ENCODE results near the gene L3MBTL4. TPM values are rescaled to one million over a fixed set of nuclear protein-coding genes. Genes with fewer than 3 reads are reported as not detected.
A peak's percentile ranks its signal among the peaks of the same experiment; 100 is the strongest.
"Not testable (repeated sequence)": the region's sequence is repeated elsewhere in the genome, so short reads cannot be mapped to it uniquely, and the experiment has no call there.

The L3MBTL4 gene
- total RNA-seq, 1 experiment from 2014 or later: not detected

DNA sequence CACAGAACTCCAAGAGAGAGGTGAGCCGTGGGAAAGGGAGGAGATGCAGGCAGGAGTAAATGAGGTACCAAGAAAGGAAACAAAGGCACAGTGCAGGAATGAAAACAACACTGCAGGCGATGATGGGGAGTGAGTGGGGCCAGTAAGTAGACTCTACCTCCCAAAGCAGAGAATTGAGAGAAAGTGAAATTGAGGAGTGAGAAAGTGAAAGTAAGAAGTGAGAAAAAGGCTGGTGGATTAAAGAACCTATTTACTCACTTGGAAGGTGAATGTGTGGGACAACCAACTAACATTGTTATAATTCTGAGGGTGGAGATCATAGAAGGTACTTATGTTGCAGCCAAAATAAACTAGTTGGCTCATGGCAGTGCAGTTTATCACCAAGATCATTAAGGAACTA is 326.3 kb downstream of the L3MBTL4 start:
- Histone ChIP-seq H3K36me3 (no peaks in the 10 kb centered on the region), H3K9me3 (replicated peaks) (no peaks in the 10 kb centered on the region), H3K27me3 (no peaks in the 10 kb centered on the region), H3K4me3 (no peak overlapping the region), H3K4me1 (no peaks in the 10 kb centered on the region), H3K27ac (no peak overlapping the region)
- no peak for DNase-seq

DNA sequence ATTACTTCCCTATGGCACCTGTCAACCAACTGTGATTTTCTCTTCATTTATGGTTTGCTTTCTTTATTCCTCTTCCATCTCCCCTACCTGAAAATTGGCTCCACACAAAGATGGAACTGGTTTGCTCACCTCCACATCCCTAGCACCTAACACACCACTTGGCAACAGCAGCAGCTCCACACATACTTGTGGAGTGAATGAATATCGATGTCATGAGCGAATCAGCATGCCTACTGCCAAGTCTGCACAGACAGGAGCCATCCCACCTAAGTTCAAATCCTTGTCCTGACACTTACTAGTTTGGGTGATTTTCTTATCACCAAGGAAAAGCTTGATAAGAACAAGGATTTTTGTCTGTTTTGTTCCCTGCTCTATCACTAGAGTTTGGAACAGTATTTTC is 328.0 kb downstream of the L3MBTL4 start:
- Histone ChIP-seq H3K4me1 (no peaks in the 10 kb centered on the region), H3K27me3 (no peaks in the 10 kb centered on the region), H3K27ac (no peak overlapping the region), H3K9me3 (replicated peaks) (no peaks in the 10 kb centered on the region), H3K4me3 (no peak overlapping the region), H3K36me3 (no peaks in the 10 kb centered on the region)
- DNase-seq: no peak

DNA sequence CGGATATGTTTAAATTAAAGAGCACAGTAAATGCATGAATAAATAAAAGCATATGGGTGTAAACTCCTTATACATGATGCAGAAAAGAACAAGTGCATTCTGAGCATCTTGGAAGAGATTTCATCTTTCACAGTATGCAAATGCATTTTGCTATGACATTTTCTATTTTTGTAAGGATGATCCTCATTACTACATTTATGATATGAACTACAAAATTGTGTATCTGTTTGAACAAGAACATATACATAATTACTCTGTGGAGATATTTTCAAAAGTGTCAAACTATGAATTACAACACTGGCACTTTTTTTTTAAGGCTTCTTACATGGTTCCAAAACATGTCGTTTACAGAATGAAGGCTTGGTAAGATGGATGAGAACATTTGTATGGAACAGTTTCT is 335.3 kb downstream of the L3MBTL4 start:
- Histone ChIP-seq H3K27me3 (no peaks in the 10 kb centered on the region), H3K36me3 (no peaks in the 10 kb centered on the region), H3K9me3 (replicated peaks) (no peaks in the 10 kb centered on the region), H3K4me3 (no peak overlapping the region), H3K27ac (no peak overlapping the region), H3K4me1 (no peaks in the 10 kb centered on the region)
- DNase-seq: no peak

GRCh38 chr18:6078877-6079276 is 335.8 kb downstream of the L3MBTL4 start:
- Histone ChIP-seq H3K4me1 (no peaks in the 10 kb centered on the region), H3K27me3 (no peaks in the 10 kb centered on the region), H3K27ac (no peak overlapping the region), H3K9me3 (replicated peaks) (no peaks in the 10 kb centered on the region), H3K36me3 (no peaks in the 10 kb centered on the region), H3K4me3 (no peak overlapping the region)
- DNase-seq: no peak

DNA sequence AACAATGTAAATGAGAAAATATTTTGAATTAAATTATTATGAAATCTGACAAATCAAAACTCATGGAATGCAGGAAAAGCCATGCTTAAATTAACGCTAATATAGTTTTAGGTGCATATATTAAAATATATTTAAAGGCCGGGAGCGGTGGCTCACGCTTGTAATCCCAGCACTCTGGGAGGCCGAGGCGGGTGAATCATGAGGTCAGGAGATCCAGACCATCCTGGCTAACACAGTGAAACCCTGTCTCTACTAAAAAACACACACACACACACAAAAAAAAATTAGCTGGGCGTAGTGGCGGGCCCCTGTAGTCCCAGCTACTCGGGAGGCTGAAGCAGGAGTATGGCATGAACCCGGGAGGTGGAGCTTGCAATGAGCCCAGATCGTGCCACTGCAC is 342.3 kb downstream of the L3MBTL4 start:
- not testable (repeated sequence) for H3K27ac ChIP-seq; H3K4me1 ChIP-seq; DNase-seq; H3K9me3 ChIP-seq (replicated peaks); H3K36me3 ChIP-seq; H3K4me3 ChIP-seq; H3K27me3 ChIP-seq

- Histone ChIP-seq H3K27ac (no peak overlapping the region), H3K9me3 (replicated peaks) (no peaks in the 10 kb centered on the region), H3K36me3 (no peaks in the 10 kb centered on the region), H3K4me3 (no peak overlapping the region), H3K27me3 (no peaks in the 10 kb centered on the region), H3K4me1 (no peaks in the 10 kb centered on the region)
- DNase-seq: no peak
Measured at GRCh38 chr18:6069539-6069938, 345.2 kb downstream of the L3MBTL4 start.

DNA sequence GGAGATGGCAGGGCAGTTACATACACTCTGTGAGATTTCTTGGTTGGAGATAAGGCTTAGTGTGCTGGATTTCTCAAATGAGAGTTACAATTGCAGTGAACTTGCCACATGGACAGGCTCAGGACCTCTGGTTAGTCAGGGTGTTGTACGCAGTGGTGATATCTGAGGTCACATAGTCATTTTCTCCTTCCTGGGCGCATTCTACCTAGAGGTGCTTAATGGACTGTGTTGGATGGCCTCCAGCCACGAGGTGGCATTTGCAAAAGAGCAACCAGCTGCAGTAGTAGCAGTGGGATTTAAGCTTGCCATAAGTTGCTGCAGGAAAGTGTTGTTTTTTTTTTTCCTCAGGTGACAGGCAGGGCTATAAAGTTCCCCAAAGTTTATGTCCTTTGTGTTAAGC is 345.6 kb downstream of the L3MBTL4 start:
- Histone ChIP-seq H3K4me3 (no peak overlapping the region), H3K4me1 (no peaks in the 10 kb centered on the region), H3K9me3 (replicated peaks) (no peaks in the 10 kb centered on the region), H3K27me3 (no peaks in the 10 kb centered on the region), H3K27ac (no peak overlapping the region), H3K36me3 (no peaks in the 10 kb centered on the region)
- DNase-seq: no peak

DNA sequence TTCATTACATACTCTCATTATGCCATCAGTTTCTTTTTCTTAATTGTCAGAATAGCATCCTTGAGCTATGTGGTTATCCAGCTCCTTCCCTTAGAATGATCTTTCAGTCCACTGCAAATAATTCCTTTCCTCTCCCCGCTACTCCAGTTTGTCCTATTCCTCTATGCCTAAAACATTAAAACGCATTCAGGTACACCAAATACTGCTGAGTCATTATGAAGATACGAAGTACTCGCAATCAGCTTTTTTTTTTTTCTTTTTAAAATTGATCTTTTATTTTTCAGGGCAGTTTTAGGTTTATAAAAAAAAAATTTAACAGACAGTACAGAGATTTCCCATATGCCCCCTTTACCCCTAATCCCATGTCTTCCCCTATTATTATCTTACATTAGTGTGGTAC is 354.6 kb downstream of the L3MBTL4 start:
- no peak for DNase-seq
- Histone ChIP-seq H3K27ac (no peak overlapping the region), H3K4me1 (no peaks in the 10 kb centered on the region)

GRCh38 chr18:6059551-6059950 is 355.2 kb downstream of the L3MBTL4 start:
- Histone ChIP-seq H3K4me1 (no peaks in the 10 kb centered on the region), H3K4me3 (no peak overlapping the region), H3K27ac (no peak overlapping the region), H3K36me3 (no peaks in the 10 kb centered on the region), H3K27me3 (no peaks in the 10 kb centered on the region), H3K9me3 (replicated peaks) (no peaks in the 10 kb centered on the region)
- DNase-seq: no peak

More for the DNA sequence above, 354.6 kb downstream of the L3MBTL4 start:
- no peaks in the 10 kb centered on the region for H3K36me3 ChIP-seq
- no peak overlapping the region for H3K4me3 ChIP-seq
- no peaks in the 10 kb centered on the region for H3K27me3 ChIP-seq
- H3K9me3 ChIP-seq (replicated peaks): no peaks in the 10 kb centered on the region

DNA sequence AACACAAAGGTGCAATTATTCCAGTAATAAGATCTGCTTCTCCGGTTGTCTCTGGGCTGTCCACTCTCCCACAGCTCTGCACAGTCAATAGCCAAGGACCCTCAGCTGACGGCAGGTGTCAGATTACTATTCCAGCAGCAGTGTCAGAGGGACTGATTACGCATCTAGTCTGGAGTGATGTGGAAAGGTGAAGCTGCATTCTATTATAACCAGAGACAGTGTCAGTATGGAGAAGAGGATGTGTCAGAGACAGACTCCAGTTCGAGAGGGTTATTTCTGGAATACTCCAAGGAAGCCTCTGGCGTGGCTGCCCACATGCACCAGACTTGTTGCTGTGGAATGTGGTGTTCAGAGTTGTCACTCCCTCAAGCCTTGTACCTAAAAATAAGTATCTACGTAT is 355.8 kb downstream of the L3MBTL4 start:
- Histone ChIP-seq H3K4me1 (no peaks in the 10 kb centered on the region), H3K9me3 (replicated peaks) (no peaks in the 10 kb centered on the region), H3K27ac (no peak overlapping the region), H3K4me3 (no peak overlapping the region), H3K36me3 (no peaks in the 10 kb centered on the region), H3K27me3 (no peaks in the 10 kb centered on the region)
- peak; percentile 9 to 54 for DNase-seq

DNA sequence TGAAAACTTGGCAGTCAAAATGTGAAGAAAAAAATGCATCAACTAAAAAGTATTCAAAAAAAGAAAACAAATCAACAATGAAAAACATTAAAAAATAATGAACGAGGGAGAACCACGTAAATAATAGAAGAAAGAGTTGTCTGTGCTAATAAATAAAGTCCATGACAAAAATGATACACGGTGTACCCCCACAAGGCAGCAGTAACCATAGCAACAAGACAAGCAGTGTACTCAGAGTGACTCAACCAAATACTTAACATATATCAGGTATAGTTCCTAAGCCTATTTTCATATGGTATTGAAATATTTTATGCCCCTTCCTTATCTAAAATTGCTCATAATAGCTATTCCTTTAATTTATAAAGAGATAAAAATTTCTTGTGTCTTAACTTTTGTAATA is 357.1 kb downstream of the L3MBTL4 start:
- no peak overlapping the region for H3K4me3 ChIP-seq
- no peaks in the 10 kb centered on the region for H3K4me1 ChIP-seq
- no peak for DNase-seq
- H3K9me3 ChIP-seq (replicated peaks): no peaks in the 10 kb centered on the region
- no peaks in the 10 kb centered on the region for H3K27me3 ChIP-seq
- H3K36me3 ChIP-seq: no peaks in the 10 kb centered on the region
- H3K27ac ChIP-seq: no peak overlapping the region

DNA sequence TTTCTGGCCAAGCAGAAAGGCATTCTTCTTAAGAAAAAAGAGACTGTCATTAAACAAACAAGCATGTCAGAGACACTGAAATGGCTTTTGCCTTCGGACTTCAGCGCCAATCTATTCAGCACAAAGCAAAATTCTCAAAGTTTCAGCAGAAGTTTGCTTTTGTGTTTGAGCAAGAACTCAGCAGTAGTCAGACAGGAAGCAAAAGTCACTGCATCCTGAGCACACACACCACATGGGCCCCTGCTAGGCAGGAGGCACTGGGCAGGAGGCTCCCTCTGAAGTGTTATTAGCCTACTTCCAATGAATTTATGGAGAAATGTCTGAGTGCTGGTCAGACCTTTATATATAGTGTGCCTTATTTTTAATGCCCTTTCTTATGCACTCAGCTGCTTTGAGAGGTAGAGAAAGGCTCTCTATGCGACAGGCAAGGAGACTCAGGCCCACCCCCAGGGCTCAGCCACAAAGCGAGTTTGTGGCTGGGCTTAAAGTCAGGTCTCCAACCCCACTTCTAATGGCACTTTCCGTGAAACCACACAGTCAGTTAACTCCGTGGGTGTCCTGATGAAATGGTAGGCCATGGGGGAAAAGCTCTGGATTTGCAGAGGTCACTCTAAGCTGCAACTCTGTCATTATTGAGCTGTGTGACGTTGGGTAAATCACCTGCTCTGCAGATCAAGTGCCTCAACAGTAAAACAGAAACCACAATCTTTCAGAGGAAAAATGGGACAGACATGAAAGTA is 358.4 kb downstream of the L3MBTL4 start:
- Histone ChIP-seq H3K27ac (no peak overlapping the region), H3K4me3 (no peak overlapping the region), H3K9me3 (replicated peaks) (no peaks in the 10 kb centered on the region), H3K4me1 (no peaks in the 10 kb centered on the region), H3K27me3 (no peaks in the 10 kb centered on the region), H3K36me3 (no peaks in the 10 kb centered on the region)
- DNase-seq: peak; percentile 2 to 23

- DNase-seq: no peak
- no peaks in the 10 kb centered on the region for H3K27me3 ChIP-seq
- H3K4me3 ChIP-seq: no peak overlapping the region
- H3K9me3 ChIP-seq (replicated peaks): no peaks in the 10 kb centered on the region
- H3K36me3 ChIP-seq: no peaks in the 10 kb centered on the region
- no peak overlapping the region for H3K27ac ChIP-seq
- H3K4me1 ChIP-seq: no peaks in the 10 kb centered on the region
Measured at GRCh38 chr18:6055711-6056110, 359.0 kb downstream of the L3MBTL4 start.

DNA sequence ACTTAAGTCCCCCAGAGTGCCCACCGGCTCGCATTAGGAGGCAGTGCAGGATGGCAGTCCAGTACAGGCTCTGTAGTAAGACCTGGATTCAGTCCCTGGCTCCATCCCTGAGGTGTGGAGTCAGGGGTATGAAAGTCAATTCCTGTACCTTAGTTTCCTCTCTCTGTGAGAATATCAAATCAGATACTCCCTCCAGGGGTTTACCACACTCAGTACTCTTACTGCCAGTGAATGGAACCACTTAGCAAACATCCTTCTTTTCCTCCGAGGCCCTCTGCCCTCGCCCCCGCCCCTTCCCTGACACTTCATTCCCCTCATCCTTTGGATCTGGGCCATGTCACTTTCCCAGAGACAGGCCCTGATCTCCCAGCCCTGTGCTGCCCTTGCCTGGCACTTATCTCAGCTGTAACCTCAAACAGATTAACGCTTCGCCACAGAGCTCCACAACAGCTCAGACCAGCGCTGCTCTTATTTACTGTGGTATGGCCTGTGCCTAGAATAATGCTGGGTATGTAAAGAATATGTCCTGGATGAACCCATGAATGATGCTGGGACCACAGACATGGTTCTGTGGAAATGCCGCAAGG is 360.4 kb downstream of the L3MBTL4 start:
- H3K36me3 ChIP-seq: no peaks in the 10 kb centered on the region
- H3K27ac ChIP-seq: no peak overlapping the region
- H3K4me3 ChIP-seq: no peak overlapping the region
- no peak for DNase-seq
- no peaks in the 10 kb centered on the region for H3K4me1 ChIP-seq
- no peaks in the 10 kb centered on the region for H3K9me3 ChIP-seq (replicated peaks)
- H3K27me3 ChIP-seq: no peaks in the 10 kb centered on the region

DNA sequence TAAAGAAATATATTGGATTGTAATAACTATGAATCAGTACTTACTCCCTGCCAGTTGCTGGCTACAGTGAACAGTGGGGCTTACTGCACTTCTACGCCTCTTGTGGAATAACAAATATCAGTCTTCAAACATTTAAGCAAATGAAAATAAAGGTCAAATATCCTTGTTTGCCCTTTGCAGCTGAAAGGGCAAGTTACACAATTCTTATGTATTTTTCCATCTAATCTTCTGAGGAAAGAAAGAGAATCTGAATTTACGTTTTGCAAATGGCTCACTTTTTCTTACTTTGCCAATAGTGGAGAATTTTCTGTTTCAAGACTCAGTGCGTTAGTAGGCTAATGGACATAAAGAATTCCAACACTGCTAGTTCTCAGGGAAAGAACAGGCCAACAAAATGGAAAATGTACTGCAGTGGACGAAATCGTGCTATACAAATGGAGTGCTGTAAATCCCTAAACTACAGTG is 362.2 kb downstream of the L3MBTL4 start:
- no peak for DNase-seq

DNA sequence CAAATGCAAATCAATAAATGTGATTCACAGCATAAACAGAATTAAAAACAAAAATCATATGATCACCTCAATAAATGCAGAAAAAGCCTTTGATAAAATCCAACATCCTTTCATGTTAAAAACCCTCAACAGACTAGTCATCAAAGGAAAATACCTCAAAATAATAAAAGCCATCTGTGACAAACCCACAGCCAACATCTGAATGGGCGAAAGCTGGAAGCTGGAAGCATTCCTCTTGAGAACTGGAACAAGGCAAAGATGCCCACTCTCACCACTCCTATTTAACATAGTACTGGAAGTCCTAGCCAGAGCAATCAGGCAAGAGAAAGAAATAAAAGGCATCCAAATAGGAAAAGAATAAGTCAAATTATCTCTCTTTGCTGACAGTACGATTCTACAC is 367.1 kb downstream of the L3MBTL4 start:
- H3K27me3 ChIP-seq; H3K36me3 ChIP-seq; DNase-seq; H3K27ac ChIP-seq; H3K4me1 ChIP-seq; H3K9me3 ChIP-seq (replicated peaks); H3K4me3 ChIP-seq: not testable (repeated sequence)

More for the DNA sequence above, 362.2 kb downstream of the L3MBTL4 start:
- Histone ChIP-seq H3K36me3 (no peaks in the 10 kb centered on the region), H3K9me3 (replicated peaks) (no peaks in the 10 kb centered on the region), H3K4me1 (no peaks in the 10 kb centered on the region), H3K27me3 (no peaks in the 10 kb centered on the region), H3K4me3 (no peak overlapping the region), H3K27ac (no peak overlapping the region)
